GM12873 (cell line): ENCODE results near the gene SOST.

ENCODE experiments used
- CTCF ChIP-seq: IDR thresholded peaks from 2 replicates; pipeline ENCODE4 v1.5.1; 2012; ENCODE audit warnings: low read depth, mild to moderate bottlenecking, moderate library complexity, low read length, control low read depth; ENCODE audit not compliant: insufficient read depth; ENCODE audit errors: missing control alignments

Gene SOST

GRCh38 chr17:43771463-43771862 is 12.9 kb upstream of the SOST start:
- no peak for TF ChIP-seq CTCF

- TF ChIP-seq CTCF = no peak
Measured at GRCh38 chr17:43770957-43771356, 12.4 kb upstream of the SOST start.

GRCh38 chr17:43769859-43770258 is 11.3 kb upstream of the SOST start:
- TF ChIP-seq CTCF = no peak

- no peak for TF ChIP-seq CTCF
Measured at GRCh38 chr17:43769426-43769825, 10.8 kb upstream of the SOST start.

- no peak for TF ChIP-seq CTCF
Measured at GRCh38 chr17:43768943-43769342, 10.4 kb upstream of the SOST start.

GRCh38 chr17:43768382-43768781 is 9.8 kb upstream of the SOST start:
- TF ChIP-seq CTCF = no peak

GRCh38 chr17:43767713-43768059 is 9.1 kb upstream of the SOST start:
- TF ChIP-seq CTCF = no peak
